NT2/D1 (cell line): ENCODE results near the gene NUMB.

Experiments used
- DNase-seq: peaks from one replicate; pipeline ENCODE4 v3.0.0-alpha.2; 2011; ENCODE audit warnings: low read depth, low spot score
- H3K27me3 ChIP-seq: 2 replicates; pipeline ENCODE4 v1.6.0; 2011; ENCODE audit warnings: mild to moderate bottlenecking; ENCODE audit not compliant: insufficient read length, insufficient read depth
- H3K36me3 ChIP-seq: 2 replicates; pipeline ENCODE4 v1.6.1; 2011; ENCODE audit warnings: mild to moderate bottlenecking, low read length, mixed read lengths; ENCODE audit not compliant: insufficient read depth, insufficient read length
- H3K4me1 ChIP-seq: 2 replicates; pipeline ENCODE4 v1.5.1; 2011; ENCODE audit not compliant: insufficient read depth, insufficient read length
- H3K4me3 ChIP-seq: 2 replicates; pipeline ENCODE4 v1.5.1; 2011; ENCODE audit warnings: low read depth; ENCODE audit not compliant: insufficient read length
- H3K9ac ChIP-seq: 2 replicates; pipeline ENCODE4 v1.6.0; 2011; ENCODE audit warnings: low read depth; ENCODE audit not compliant: insufficient read length
- H3K9me3 ChIP-seq: 2 replicates; pipeline ENCODE4 v1.5.1; 2011; ENCODE audit warnings: mild to moderate bottlenecking, low read length; ENCODE audit not compliant: insufficient read depth
- SUZ12 ChIP-seq: IDR thresholded peaks from 2 replicates; pipeline ENCODE4 v1.6.1; 2011; ENCODE audit not compliant: insufficient read length, insufficient read depth; ENCODE audit errors: extremely low read depth
- YY1 ChIP-seq: IDR thresholded peaks from 2 replicates; pipeline ENCODE4 v1.6.1; 2011; ENCODE audit not compliant: insufficient read length, insufficient read depth
- ZNF274 ChIP-seq: IDR thresholded peaks from 2 replicates; pipeline ENCODE4 v1.6.1; 2011; ENCODE audit warnings: mild to moderate bottlenecking, low read depth, low read length

Gene NUMB

GRCh38 chr14:73472185-73473114 lies 14.1 kb upstream of the NUMB start:
- H3K27me3 ChIP-seq = no peaks in the 10 kb centered on the region
- TF ChIP-seq SUZ12 = no peak
- DNase-seq = no peak

GRCh38 chr14:73471582-73472184 lies 13.3 kb upstream of the NUMB start:
- H3K9me3 ChIP-seq = no peaks in the 10 kb centered on the region
- no peak for DNase-seq
- H3K4me1 ChIP-seq = no peaks in the 10 kb centered on the region
- H3K27me3 ChIP-seq = no peaks in the 10 kb centered on the region
- TF ChIP-seq YY1 (no peak), SUZ12 (no peak), ZNF274 (no peak)
- no peak overlapping the region for H3K9ac ChIP-seq
- no peak overlapping the region for H3K4me3 ChIP-seq
- no peaks in the 10 kb centered on the region for H3K36me3 ChIP-seq

More at GRCh38 chr14:73472185-73473114, 14.1 kb upstream of the NUMB start:
- no peaks in the 10 kb centered on the region for H3K36me3 ChIP-seq
- no peak overlapping the region for H3K4me3 ChIP-seq
- no peaks in the 10 kb centered on the region for H3K9me3 ChIP-seq
- H3K4me1 ChIP-seq = no peaks in the 10 kb centered on the region
- H3K9ac ChIP-seq = no peak overlapping the region

GRCh38 chr14:73468828-73469375 lies 10.6 kb upstream of the NUMB start:
- Histone ChIP-seq H3K9ac (no peak overlapping the region), H3K4me1 (no peaks in the 10 kb centered on the region), H3K27me3 (no peaks in the 10 kb centered on the region), H3K9me3 (no peaks in the 10 kb centered on the region), H3K36me3 (no peaks in the 10 kb centered on the region), H3K4me3 (no peak overlapping the region)
- TF ChIP-seq ZNF274 = no peak
- no peak for TF ChIP-seq SUZ12
- no peak for DNase-seq

GRCh38 chr14:73467800-73468199 lies 9.5 kb upstream of the NUMB start:
- Histone ChIP-seq H3K27me3 (no peaks in the 10 kb centered on the region), H3K4me1 (no peaks in the 10 kb centered on the region), H3K36me3 (no peaks in the 10 kb centered on the region), H3K4me3 (no peak overlapping the region), H3K9ac (no peak overlapping the region), H3K9me3 (no peaks in the 10 kb centered on the region)
- no peak for DNase-seq
- TF ChIP-seq YY1 (no peak), SUZ12 (no peak), ZNF274 (no peak)

GRCh38 chr14:73467377-73467776 lies 9.0 kb upstream of the NUMB start:
- Histone ChIP-seq H3K4me3 (no peak overlapping the region), H3K9me3 (no peaks in the 10 kb centered on the region), H3K4me1 (no peaks in the 10 kb centered on the region), H3K36me3 (no peaks in the 10 kb centered on the region), H3K9ac (no peak overlapping the region), H3K27me3 (no peaks in the 10 kb centered on the region)
- DNase-seq = no peak
- no peak for TF ChIP-seq ZNF274
- TF ChIP-seq YY1 = no peak
- TF ChIP-seq SUZ12 = no peak

- Histone ChIP-seq H3K36me3 (no peaks in the 10 kb centered on the region), H3K4me3 (no peak overlapping the region), H3K9me3 (no peaks in the 10 kb centered on the region), H3K9ac (no peak overlapping the region), H3K4me1 (no peaks in the 10 kb centered on the region), H3K27me3 (no peaks in the 10 kb centered on the region)
- DNase-seq = no peak
- TF ChIP-seq SUZ12 (no peak), YY1 (no peak), ZNF274 (no peak)
Observed at GRCh38 chr14:73466861-73467260, 8.5 kb upstream of the NUMB start.

- Histone ChIP-seq H3K4me3 (no peak overlapping the region), H3K4me1 (no peaks in the 10 kb centered on the region), H3K27me3 (no peaks in the 10 kb centered on the region), H3K36me3 (no peaks in the 10 kb centered on the region), H3K9ac (no peak overlapping the region), H3K9me3 (no peaks in the 10 kb centered on the region)
- TF ChIP-seq YY1 (no peak), ZNF274 (no peak), SUZ12 (no peak)
- DNase-seq = no peak
Observed at GRCh38 chr14:73465823-73466532, 7.6 kb upstream of the NUMB start.
